ENCODE results near the gene POLR1A. TPM values are rescaled to one million over a fixed set of nuclear protein-coding genes. Genes with fewer than 3 reads are reported as not detected.

POLR1A gene
- total RNA-seq, 2 donors from 2014 or later, result 19.0 to 38.2 TPM

DNA sequence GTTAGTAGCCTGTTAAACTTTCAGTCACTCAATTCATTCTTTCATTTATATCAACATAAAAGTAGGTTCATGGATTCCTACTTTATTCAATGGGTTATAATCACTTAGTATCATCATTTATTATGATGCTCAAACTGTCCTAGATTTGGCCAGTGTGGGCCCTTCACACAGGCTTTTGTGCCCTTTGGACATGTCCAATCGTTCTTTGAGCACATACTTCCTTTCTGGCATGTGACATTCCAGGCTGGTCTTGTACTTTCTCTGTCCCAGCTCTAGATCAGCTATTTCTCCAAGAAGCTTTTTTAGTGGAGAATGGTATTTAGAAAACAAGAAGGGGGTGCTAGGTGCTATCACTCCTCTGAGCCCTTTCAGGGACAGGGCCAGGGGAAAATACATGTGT, 11.5 kb downstream of the POLR1A start:
- DNase-seq (ENCODE audit: low spot score) (no peak), ATAC-seq (ENCODE audit: insufficient number of reproducible peaks, low FRiP score, low read depth) (no peak)
- Histone ChIP-seq H3K4me3 (no peak overlapping the region), H3K27me3 (replicated peaks; ENCODE audit: insufficient read depth) (no peaks in the 10 kb centered on the region), H3K9me3 (no peaks in the 10 kb centered on the region), H3K27ac (no peak overlapping the region), H3K4me1 (ENCODE audit: control insufficient read depth in 1 of 2, low read depth in 2 of 2) (no peaks in the 10 kb centered on the region), H3K36me3 (peaks cover 31% of the 10 kb centered on the region)
- TF ChIP-seq, protein P1, sequence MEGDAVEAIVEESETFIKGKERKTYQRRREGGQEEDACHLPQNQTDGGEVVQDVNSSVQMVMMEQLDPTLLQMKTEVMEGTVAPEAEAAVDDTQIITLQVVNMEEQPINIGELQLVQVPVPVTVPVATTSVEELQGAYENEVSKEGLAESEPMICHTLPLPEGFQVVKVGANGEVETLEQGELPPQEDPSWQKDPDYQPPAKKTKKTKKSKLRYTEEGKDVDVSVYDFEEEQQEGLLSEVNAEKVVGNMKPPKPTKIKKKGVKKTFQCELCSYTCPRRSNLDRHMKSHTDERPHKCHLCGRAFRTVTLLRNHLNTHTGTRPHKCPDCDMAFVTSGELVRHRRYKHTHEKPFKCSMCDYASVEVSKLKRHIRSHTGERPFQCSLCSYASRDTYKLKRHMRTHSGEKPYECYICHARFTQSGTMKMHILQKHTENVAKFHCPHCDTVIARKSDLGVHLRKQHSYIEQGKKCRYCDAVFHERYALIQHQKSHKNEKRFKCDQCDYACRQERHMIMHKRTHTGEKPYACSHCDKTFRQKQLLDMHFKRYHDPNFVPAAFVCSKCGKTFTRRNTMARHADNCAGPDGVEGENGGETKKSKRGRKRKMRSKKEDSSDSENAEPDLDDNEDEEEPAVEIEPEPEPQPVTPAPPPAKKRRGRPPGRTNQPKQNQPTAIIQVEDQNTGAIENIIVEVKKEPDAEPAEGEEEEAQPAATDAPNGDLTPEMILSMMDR (IDR thresholded peaks at IDR 0.05), result no peak

DNA sequence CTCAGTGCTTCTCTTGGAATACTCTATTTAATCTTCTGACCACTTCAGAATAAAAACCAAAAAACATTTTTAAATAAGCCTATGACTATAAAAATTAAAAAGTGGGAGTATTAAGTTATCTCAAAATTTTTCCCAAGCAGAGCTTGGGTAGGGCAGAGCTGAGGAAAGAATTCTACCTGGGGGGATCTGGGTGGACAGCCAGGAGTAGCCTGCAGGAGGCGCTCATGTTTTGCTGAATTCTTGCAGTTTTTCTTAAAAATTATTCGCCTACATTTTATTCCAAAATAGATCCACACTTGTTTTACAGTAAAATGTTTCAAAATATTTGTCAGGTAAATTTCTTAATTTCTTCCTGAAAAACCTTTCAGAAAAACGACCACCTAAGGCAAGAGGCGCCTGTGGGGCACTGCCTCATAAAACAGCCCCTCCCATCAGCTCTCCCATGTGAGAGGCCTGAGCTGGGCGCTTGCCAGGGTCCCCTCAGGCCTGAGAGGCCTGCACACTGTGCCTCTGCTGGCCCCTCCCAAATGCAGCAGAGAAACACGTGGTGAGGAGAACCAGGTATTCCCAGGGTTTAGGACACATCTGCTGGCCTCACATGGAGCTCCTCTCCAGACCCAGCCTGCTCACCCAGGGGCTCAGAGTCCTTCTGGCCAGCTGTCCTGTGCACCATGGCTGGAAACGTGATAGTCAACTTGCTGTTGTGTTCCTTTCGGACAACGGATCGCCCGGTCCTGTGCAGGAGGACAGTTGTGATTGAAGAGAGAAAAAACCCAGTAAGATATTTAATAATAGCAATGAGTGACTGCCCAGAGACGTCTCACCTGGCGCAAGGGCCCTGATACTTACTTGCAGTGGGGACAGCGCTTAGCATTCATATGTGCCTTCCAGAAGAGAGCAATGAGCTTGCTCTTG, 17.5 kb downstream of the POLR1A start:
- TF ChIP-seq, protein P1 (IDR thresholded peaks at IDR 0.05), result peak; percentile 24
- no peaks in the 10 kb centered on the region for H3K9me3 ChIP-seq
- H3K27ac ChIP-seq, result no peak overlapping the region
- DNase-seq (ENCODE audit: low spot score) (no peak), ATAC-seq (ENCODE audit: insufficient number of reproducible peaks, low FRiP score, low read depth) (no peak)
- peaks cover 43% of the 10 kb centered on the region for H3K36me3 ChIP-seq
- H3K4me3 ChIP-seq, result no peak overlapping the region
- no peaks in the 10 kb centered on the region for H3K4me1 ChIP-seq (ENCODE audit: control insufficient read depth in 1 of 2, low read depth in 2 of 2)
- H3K27me3 ChIP-seq (replicated peaks; ENCODE audit: insufficient read depth), result no peaks in the 10 kb centered on the region

DNA sequence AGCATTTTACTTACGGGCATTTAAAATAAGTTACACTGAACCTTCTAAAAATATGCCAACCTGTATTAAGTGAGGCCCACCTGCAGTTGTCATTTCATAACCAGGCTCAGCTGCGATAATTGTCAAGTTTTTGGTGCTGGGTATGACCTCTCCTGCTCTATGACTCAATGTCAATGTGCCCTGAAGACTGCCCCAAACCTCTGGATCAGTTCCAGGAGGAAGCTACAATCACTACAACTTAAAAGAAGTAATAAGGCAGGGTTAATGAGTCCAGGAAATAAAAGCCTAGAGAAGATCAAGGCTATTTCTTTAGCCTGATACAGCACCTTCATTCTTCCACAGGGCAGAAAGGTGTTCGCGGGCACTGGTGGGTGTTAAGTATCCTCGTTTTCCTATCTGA, 22.9 kb downstream of the POLR1A start:
- no peak overlapping the region for H3K27ac ChIP-seq
- no peak for DNase-seq (ENCODE audit: low spot score)
- TF ChIP-seq, protein P1 (IDR thresholded peaks at IDR 0.05), result no peak

DNA sequence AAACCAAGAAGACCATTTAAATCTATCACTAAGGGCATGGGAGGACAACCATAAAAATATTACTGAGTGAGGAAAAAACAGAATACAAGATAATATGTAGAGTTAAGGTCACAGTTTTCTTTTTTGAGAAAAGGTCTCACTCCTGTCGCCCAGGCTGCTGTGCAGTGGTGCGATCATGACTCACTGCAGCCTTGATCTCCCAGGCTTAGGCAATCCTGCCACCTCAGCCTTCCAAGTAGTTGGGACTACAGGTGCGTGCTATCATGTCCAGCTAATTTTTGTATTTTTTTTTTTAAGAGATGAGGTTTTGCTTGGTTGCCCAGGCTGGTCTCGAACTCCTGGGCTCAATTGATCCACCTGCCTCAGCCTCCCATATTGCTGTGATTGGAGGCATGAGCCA, 24.0 kb downstream of the POLR1A start:
- no peak for DNase-seq (ENCODE audit: low spot score)
- no peak overlapping the region for H3K4me3 ChIP-seq
- no peak for ATAC-seq (ENCODE audit: insufficient number of reproducible peaks, low FRiP score, low read depth)
- TF ChIP-seq, protein P1 (IDR thresholded peaks at IDR 0.05), result no peak
- no peaks in the 10 kb centered on the region for H3K27me3 ChIP-seq (replicated peaks; ENCODE audit: insufficient read depth)
- no peak overlapping the region for H3K27ac ChIP-seq
- H3K9me3 ChIP-seq, result no peaks in the 10 kb centered on the region
- H3K36me3 ChIP-seq, result peaks cover 28% of the 10 kb centered on the region
- peaks cover 0 to 7% of the 10 kb centered on the region in 2 donors for H3K4me1 ChIP-seq (ENCODE audit: control insufficient read depth in 1 of 2, low read depth in 2 of 2)

More for the DNA sequence above, 22.9 kb downstream of the POLR1A start:
- Histone ChIP-seq H3K4me3 (no peak overlapping the region), H3K36me3 (peaks cover 23% of the 10 kb centered on the region), H3K27me3 (replicated peaks; ENCODE audit: insufficient read depth) (no peaks in the 10 kb centered on the region), H3K4me1 (ENCODE audit: control insufficient read depth in 1 of 2, low read depth in 2 of 2) (peaks cover 0 to 7% of the 10 kb centered on the region in 2 donors), H3K9me3 (no peaks in the 10 kb centered on the region)
- ATAC-seq (ENCODE audit: insufficient number of reproducible peaks, low FRiP score, low read depth), result no peak

- ATAC-seq (ENCODE audit: insufficient number of reproducible peaks, low FRiP score, low read depth) (peak; percentile 21), DNase-seq (ENCODE audit: low spot score) (peak; percentile 36)
- TF ChIP-seq, protein P1 (IDR thresholded peaks at IDR 0.05), result peak; percentile 73
- no peaks in the 10 kb centered on the region for H3K27me3 ChIP-seq (replicated peaks; ENCODE audit: insufficient read depth)
- H3K9me3 ChIP-seq, result no peaks in the 10 kb centered on the region
- H3K36me3 ChIP-seq, result peaks cover 16% of the 10 kb centered on the region
- H3K4me3 ChIP-seq, result no peak overlapping the region
- H3K4me1 ChIP-seq (ENCODE audit: control insufficient read depth in 1 of 2, low read depth in 2 of 2), result peaks cover 0 to 7% of the 10 kb centered on the region in 2 donors
- no peak overlapping the region for H3K27ac ChIP-seq
Observed at GRCh38 chr2:86079981-86080911, 25.4 kb downstream of the POLR1A start.
